ENCODE measurements around the gene GP2.

GRCh38 chr16:20307791-20308190, 19.5 kb downstream of the GP2 start:
- TF ChIP-seq MAX (IDR thresholded peaks at IDR 0.05) (no peak), YY1 (IDR thresholded peaks at IDR 0.05; ENCODE audit: low read depth) (no peak), CEBPB (IDR thresholded peaks at IDR 0.05) (no peak), TAF1 (IDR thresholded peaks at IDR 0.05; ENCODE audit: low read depth) (no peak), EP300 (IDR thresholded peaks at IDR 0.05; ENCODE audit: borderline replicate concordance) (no peak), TCF12 (IDR thresholded peaks at IDR 0.05; ENCODE audit: low read depth) (no peak), EGR1 (IDR thresholded peaks at IDR 0.05) (no peak), REST (IDR thresholded peaks at IDR 0.05; ENCODE audit: low read depth) (no peak), CREB1 (IDR thresholded peaks at IDR 0.05; ENCODE audit: low read depth) (no peak), RAD21 (IDR thresholded peaks at IDR 0.05; ENCODE audit: low read depth) (no peak), TEAD4 (IDR thresholded peaks at IDR 0.05) (no peak), FOXM1 (IDR thresholded peaks at IDR 0.05; ENCODE audit: borderline replicate concordance, low read depth) (no peak)

All from Ishikawa (cell line).